GM21717 (cell line): ENCODE data around the gene LGMN.
"Not testable (repeated sequence)": the region's sequence is repeated elsewhere in the genome, so short reads cannot be mapped to it uniquely, and the experiment has no call there.

Experiments
- ATAC-seq: cut with Tn5 transposase; IDR thresholded peaks from one replicate; pipeline ENCODE4 v1.9.1; 2021; ENCODE audit warnings: mild to moderate bottlenecking, moderate library complexity; ENCODE audit not compliant: unreplicated experiment

LGMN gene

GRCh38 chr14:92763666-92764631 lies 15.5 kb upstream of the LGMN start:
- not testable (repeated sequence) for ATAC-seq

GRCh38 chr14:92760524-92760805 lies 12.0 kb upstream of the LGMN start:
- ATAC-seq, result no peak

- ATAC-seq, result no peak
Measured at GRCh38 chr14:92759679-92760523, 11.5 kb upstream of the LGMN start.

- ATAC-seq, result no peak
Measured at GRCh38 chr14:92759300-92759678, 10.9 kb upstream of the LGMN start.

GRCh38 chr14:92756446-92756845 lies 8.0 kb upstream of the LGMN start:
- ATAC-seq, result no peak

GRCh38 chr14:92755495-92755894 lies 7.1 kb upstream of the LGMN start:
- ATAC-seq, result no peak

GRCh38 chr14:92754966-92755365 lies 6.5 kb upstream of the LGMN start:
- no peak for ATAC-seq

GRCh38 chr14:92753250-92753649 lies 4.8 kb upstream of the LGMN start:
- no peak for ATAC-seq

GRCh38 chr14:92751819-92752218 lies 3.4 kb upstream of the LGMN start:
- no peak for ATAC-seq

GRCh38 chr14:92750994-92751400 lies 2.6 kb upstream of the LGMN start:
- ATAC-seq, result no peak

- ATAC-seq, result not testable (repeated sequence)
Measured at GRCh38 chr14:92750222-92750728, 1.8 kb upstream of the LGMN start.

GRCh38 chr14:92747701-92748258 lies 647 bp downstream of the LGMN start:
- ATAC-seq, result peak; percentile 19

GRCh38 chr14:92744198-92744597 lies 4.2 kb downstream of the LGMN start:
- ATAC-seq, result no peak

- no peak for ATAC-seq
Measured at GRCh38 chr14:92740440-92740839, 8.0 kb downstream of the LGMN start.

GRCh38 chr14:92737619-92738188 lies 10.7 kb downstream of the LGMN start:
- ATAC-seq, result no peak

GRCh38 chr14:92737206-92737605 lies 11.2 kb downstream of the LGMN start:
- ATAC-seq, result no peak

- no peak for ATAC-seq
Measured at GRCh38 chr14:92735344-92735743, 13.1 kb downstream of the LGMN start.

- ATAC-seq, result no peak
Measured at GRCh38 chr14:92734618-92735017, 13.8 kb downstream of the LGMN start.

GRCh38 chr14:92733007-92733406 lies 15.4 kb downstream of the LGMN start:
- no peak for ATAC-seq

- ATAC-seq, result no peak
Measured at GRCh38 chr14:92731622-92732115, 16.8 kb downstream of the LGMN start.
